Mucosa of descending colon (tissue), 3 donors: Measurements from ENCODE around the gene OSBPL5. TPM values are rescaled to one million over a fixed set of nuclear protein-coding genes. Genes with fewer than 3 reads are reported as not detected.

Experiments used
- ATAC-seq: fragments of 200-7000 bp; cut with Tn5 transposase; one replicate; pipeline ENCODE4 v1.9.1; 2020; ENCODE audit warnings: mild to moderate bottlenecking, moderate library complexity
- DNase-seq, 3 donors: peaks; one replicate each; pipeline ENCODE4 v3.0.0-alpha.2; 2020
- H3K36me3 ChIP-seq: fragments of 200-600 bp; one replicate; pipeline ENCODE4 v1.8.0; 2021; ENCODE audit warnings: low read depth, mild to moderate bottlenecking
- H3K4me1 ChIP-seq: fragments of 200-600 bp; one replicate; pipeline ENCODE4 v1.8.0; 2021; ENCODE audit warnings: low read depth, mild to moderate bottlenecking
- H3K4me3 ChIP-seq: fragments of 200-600 bp; one replicate; pipeline ENCODE4 v1.8.0; 2021; ENCODE audit warnings: mild to moderate bottlenecking
- H3K9me3 ChIP-seq: fragments of 200-600 bp; one replicate; pipeline ENCODE4 v1.8.0; 2021; ENCODE audit warnings: mild to moderate bottlenecking
- intact Hi-C, 2 donors: fragments of 100-400 bp; cut with DNase I in 1 of 2; cut with micrococcal nuclease in 1 of 2; formaldehyde crosslinking; loops; one replicate each; pipeline versions ENCODE4 v1.11.0 to v1.11.1; 2022; cut with DNase I, micrococcal nuclease
- total RNA-seq, 3 donors: library from RNA; stranded (reverse); fragmentation: NEBNext Ultra II Directional in 2 of 3; extraction: Animal tissue kit (Norgen Biotek cat#: 25700) in 2 of 3; gene quantifications; one replicate each; pipeline versions ENCODE4 v1.2.1 to v1.2.4, GENCODE V29; 2021 to 2023
- TF ChIP-seq, protein P1 (sequence below): fragments of 200-600 bp; IDR thresholded peaks from one replicate; pipeline ENCODE4 v1.8.0; 2022; ENCODE audit warnings: antibody characterized with exemption, mild to moderate bottlenecking
- donor health status: DM: no; HTN: no; CAD: no; lungs with moderate emphysema.
- donor health status: DM: no; HTN: no; CAD: no.
- donor health status: DM: no; HTN: yes; CAD: no.

Gene OSBPL5
- total RNA-seq, 3 donors from 2014 or later, result 43.6 to 64.1 (median 52.4) TPM

DNA sequence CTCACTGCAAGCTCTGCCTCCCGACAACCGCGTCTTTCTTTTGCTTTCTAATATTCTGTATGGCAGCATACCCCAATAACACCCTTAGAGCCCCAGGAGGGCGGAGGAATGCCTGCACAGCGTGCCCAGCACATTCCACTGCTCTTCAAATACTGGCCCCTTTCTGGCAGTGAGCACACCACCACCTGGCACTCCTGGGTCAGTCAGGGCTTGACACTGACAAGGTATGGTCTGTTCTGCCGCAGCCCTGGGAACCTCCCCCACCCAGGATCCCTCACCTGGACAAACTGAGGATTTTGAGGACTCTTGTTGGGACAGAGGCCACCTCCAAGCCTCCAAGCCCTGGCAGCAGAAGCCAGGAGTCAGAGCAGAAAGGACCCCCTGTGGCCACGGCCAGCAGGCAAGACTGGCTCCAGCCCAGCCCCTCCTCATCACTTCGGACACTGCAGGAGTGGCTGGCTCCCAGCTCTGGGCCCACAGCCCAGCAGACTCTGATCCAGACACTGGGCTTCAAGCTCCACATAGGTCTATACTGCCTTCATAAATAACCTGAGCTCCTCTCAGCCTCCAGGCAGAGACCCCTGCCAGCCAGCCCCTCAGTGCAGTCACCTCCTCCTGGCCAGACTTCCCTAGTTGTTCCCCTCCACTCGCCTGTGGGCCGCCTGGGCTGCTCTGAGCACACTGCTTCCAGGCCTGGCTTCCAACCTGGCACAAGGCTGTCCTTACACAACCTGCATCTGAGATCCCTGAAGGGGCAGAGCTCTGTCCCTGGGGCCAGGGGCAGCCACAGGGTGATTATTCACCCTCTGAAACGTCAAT, 122.4 kb downstream of the OSBPL5 start:
- DNase-seq (no peak), ATAC-seq (no peak)
- Histone ChIP-seq H3K4me3 (no peak overlapping the region), H3K4me1 (no peaks in the 10 kb centered on the region), H3K36me3 (no peaks in the 10 kb centered on the region), H3K9me3 (no peaks in the 10 kb centered on the region)
- TF ChIP-seq, protein P1, sequence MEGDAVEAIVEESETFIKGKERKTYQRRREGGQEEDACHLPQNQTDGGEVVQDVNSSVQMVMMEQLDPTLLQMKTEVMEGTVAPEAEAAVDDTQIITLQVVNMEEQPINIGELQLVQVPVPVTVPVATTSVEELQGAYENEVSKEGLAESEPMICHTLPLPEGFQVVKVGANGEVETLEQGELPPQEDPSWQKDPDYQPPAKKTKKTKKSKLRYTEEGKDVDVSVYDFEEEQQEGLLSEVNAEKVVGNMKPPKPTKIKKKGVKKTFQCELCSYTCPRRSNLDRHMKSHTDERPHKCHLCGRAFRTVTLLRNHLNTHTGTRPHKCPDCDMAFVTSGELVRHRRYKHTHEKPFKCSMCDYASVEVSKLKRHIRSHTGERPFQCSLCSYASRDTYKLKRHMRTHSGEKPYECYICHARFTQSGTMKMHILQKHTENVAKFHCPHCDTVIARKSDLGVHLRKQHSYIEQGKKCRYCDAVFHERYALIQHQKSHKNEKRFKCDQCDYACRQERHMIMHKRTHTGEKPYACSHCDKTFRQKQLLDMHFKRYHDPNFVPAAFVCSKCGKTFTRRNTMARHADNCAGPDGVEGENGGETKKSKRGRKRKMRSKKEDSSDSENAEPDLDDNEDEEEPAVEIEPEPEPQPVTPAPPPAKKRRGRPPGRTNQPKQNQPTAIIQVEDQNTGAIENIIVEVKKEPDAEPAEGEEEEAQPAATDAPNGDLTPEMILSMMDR, result no peak
- intact Hi-C loops, result no loop called here

- Histone ChIP-seq H3K36me3 (no peaks in the 10 kb centered on the region), H3K4me1 (no peaks in the 10 kb centered on the region), H3K9me3 (no peaks in the 10 kb centered on the region), H3K4me3 (no peak overlapping the region)
- ATAC-seq (peak; percentile 56), DNase-seq (no peak)
- intact Hi-C loops, result no loop called here
- TF ChIP-seq, protein P1, result no peak
Measured at GRCh38 chr11:3041699-3042441, 123.2 kb downstream of the OSBPL5 start.

GRCh38 chr11:3040881-3041280, 124.2 kb downstream of the OSBPL5 start:
- TF ChIP-seq, protein P1, result no peak

DNA sequence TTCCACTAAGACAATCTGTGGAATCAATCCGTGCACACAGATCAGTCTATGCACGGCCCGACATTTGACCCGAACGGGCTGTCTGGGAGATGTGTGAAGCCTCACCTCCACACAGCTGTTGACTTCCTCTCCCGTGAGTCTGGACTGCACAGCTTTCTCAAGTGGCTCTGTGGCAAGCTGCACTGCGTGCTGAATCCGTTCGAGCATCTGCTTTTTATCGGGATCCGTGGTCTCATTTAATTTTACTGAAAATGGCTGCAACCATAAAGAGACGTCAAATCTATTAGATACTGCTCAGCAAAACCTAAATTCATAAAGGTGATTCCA, 127.2 kb downstream of the OSBPL5 start:
- no peaks in the 10 kb centered on the region for H3K9me3 ChIP-seq
- H3K4me3 ChIP-seq, result no peak overlapping the region
- H3K36me3 ChIP-seq, result peaks cover 5% of the 10 kb centered on the region
- intact Hi-C loops, result loop anchor here (5.0 kb wide), 1 partner anchor 54 kb away; no protein-coding TSS in a partner anchor
- ATAC-seq, result no peak
- TF ChIP-seq, protein P1, result no peak
- no peak for DNase-seq
- H3K4me1 ChIP-seq, result no peaks in the 10 kb centered on the region

More at GRCh38 chr11:3040881-3041280, 124.2 kb downstream of the OSBPL5 start:
- no peaks in the 10 kb centered on the region for H3K9me3 ChIP-seq
- H3K4me1 ChIP-seq, result no peaks in the 10 kb centered on the region
- DNase-seq, result no peak
- ATAC-seq, result no peak
- H3K4me3 ChIP-seq, result no peak overlapping the region
- peaks cover 5% of the 10 kb centered on the region for H3K36me3 ChIP-seq
- intact Hi-C loops, result no loop called here

Other genes with a start within 250 kb of the OSBPL5 start
- 10 to 100 TPM in 2 of 3 donors, 1 to 10 TPM in 1; 8.9 to 25.6 (median 23.9) TPM for gene PHLDA2, start 235.9 kb downstream of the OSBPL5 start, total RNA-seq
- gene NAP1L4, start 173.0 kb downstream of the OSBPL5 start, total RNA-seq, result 100 to 1,000 TPM in 1 of 3 donors, 10 to 100 TPM in 2; 94.0 to 116 (median 99.8) TPM
- gene CARS1, start 107.9 kb downstream of the OSBPL5 start, total RNA-seq, result 10 to 100 TPM; 40.9 to 61.0 (median 43.3) TPM
- not detected for gene MRGPRG, start 53.5 kb upstream of the OSBPL5 start, total RNA-seq
- gene MRGPRE, start 67.1 kb upstream of the OSBPL5 start, total RNA-seq, result 1 to 10 TPM in 1 of 3 donors, not detected in 2; 1.2 TPM
- gene ZNF195, start 213.8 kb upstream of the OSBPL5 start, total RNA-seq, result 10 to 100 TPM; 24.8 to 48.0 (median 36.2) TPM